A549 treated with RU486 at 1 μM for 4 hours (cell line): ENCODE data around the gene ZFP36. TPM values are rescaled to one million over a fixed set of nuclear protein-coding genes. Genes with fewer than 3 reads are reported as not detected.

ENCODE experiments used
- total RNA-seq: library from RNA; stranded (reverse); fragments of 200-300 nt; extraction: Qiagen RNA extraction; gene quantifications from 5 replicates; pipeline ENCODE4 v1.2.3, GENCODE V29; 2022; ENCODE audit warnings: low read depth

Gene ZFP36
- total RNA-seq, result 57.1 to 99.4 TPM (median 73.3 TPM) in 5 replicates

GRCh38 chr19:39406656-39407409 lies at the start of gene ZFP36:
Gene ZFP36, plus strand, starts transcription at chr19:39406847. Its CDS starts 58 bp downstream, at chr19:39406905.

DNA sequence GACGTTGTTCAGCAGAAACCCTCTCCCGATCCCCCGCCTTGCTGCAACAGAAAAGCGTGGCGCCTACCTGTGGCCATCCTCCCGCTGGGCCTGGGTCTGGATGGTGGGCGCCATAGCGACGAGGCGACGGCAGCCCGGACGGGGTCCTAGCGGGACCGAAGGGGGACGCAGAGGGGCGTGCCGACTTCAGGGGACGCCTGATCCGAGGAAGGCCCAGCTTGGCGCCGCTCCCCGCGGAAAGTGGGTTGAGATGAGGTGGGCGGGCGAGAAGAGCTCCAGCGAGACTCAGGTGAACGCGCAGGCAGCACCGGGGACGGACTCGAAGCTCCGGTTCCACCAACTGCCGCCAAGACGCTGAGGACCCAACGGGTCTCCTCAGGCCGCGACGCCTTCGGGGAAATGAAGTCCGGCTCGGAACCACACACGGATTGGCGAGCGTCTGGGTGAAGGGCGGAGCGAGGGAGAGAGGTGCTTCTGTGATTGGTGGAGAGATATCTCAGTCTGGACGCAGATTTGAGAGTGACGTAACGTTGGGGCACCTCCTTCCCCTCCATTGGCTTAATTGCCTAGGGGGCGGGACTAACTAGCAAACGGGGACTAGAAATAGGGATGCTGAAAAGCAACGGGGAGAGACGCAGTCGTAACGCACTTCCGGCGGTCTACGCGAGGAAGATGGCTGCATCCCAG lies 15.8 kb upstream of the ZFP36 start, which contains the start of the genes MED29 and PAF1:
Gene MED29, plus strand, starts transcription at position 628 of the 687 bp plus-strand sequence. Its CDS starts 45 bp downstream, at position 673.
Gene PAF1, minus strand, starts transcription at position 356 of the 687 bp plus-strand sequence. Its CDS starts 242 bp downstream, at position 114.

DNA sequence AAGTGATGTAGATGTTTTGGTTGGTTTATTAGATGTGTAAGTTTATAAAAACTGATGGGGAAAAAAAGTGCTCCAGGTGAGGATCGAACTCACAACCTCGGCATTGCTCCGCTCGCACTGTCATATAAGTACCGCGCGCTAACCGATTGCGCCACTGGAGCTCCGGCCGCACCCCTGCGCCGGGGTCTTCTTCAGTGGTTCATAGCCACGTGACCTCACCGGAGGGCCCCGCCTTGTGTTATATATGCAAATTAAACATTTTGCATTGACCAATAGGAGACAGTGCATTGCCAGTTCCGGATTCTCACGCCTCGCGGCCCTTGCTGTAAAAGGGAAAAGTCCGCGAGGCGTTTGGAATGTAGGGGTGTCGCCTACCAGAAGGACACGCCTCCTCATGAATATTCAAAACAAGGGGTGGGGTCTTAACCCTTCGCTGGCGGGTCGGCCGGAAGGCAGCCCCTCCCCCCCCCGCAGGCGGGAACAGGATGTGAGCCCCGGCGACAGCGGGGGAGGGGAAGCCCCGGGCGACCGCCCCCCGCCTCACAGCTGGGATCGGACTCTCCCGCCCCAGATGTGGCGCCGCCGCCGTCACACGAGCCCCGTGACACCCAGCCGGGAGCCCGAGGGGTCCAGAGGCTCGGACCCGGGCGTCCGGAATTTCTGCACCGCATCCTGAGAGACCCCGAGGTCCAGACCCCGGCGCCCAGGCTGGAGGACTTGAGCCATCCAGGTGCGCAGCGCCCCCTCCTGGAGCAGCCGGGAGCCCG lies 5.6 kb downstream of the ZFP36 start, which contains the start of gene PLEKHG2:
Gene PLEKHG2, plus strand, starts transcription at position 570 of the 767 bp plus-strand sequence. CDS start 1,418 bp downstream, outside the sequence.

DNA sequence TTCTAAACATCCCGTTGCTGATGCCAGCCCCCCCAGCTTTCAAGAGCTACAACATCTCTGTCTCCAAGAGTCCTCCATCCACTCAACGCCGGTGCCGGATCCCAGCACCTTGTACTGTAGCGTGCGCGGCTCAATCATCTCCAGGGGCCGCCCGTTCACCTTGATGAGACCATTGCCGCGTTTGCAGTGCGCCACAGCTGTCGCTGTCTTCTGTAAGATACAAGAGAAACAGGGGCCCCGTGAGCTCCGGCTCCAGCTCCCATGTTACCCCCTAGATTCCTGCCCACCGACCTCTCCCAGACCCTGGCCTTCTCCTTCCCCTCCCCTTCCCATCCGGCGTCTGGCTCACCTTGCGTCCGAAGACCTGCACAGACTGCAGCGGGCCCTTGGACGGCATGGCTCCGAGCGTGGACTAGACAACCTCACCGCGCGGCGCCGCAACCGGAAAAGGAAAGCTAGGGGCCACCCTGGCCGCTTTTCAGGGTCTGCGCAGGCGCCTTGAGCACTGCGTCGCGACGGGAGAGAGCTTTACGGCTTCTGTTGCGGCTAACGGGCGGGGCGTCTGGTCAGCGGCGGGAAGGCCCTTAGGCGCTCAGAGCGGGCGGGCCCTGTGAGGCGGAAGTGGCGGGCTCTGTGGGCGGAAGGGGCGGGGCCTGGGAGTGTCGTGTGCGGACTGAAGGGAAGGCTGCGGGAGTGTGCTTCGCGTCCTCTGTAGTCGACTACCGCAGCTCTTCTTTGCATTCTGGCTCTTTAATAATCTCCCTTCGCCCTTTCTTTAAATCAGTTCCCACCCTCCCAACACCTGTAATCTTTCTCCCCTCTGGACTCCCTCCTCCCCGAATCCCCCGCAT lies 29.1 kb downstream of the ZFP36 start, which contains the start of gene RPS16:
Gene RPS16, minus strand, starts transcription at position 451 of the 851 bp plus-strand sequence. Its CDS starts 54 bp downstream, at position 397.

GRCh38 chr19:39445196-39446111 lies 38.8 kb downstream of the ZFP36 start, which contains the start of gene SUPT5H:
Gene SUPT5H, plus strand, starts transcription at chr19:39445582. Its CDS starts 309 bp downstream, at chr19:39445891.

Other genes starting within 250 kb of the ZFP36 start
- gene NCCRP1, start 209.9 kb upstream of the ZFP36 start, total RNA-seq, result 1.1 to 1.7 TPM (median 1.5 TPM) in 5 replicates
- not detected in 5 replicates for gene SYCN, start 202.6 kb upstream of the ZFP36 start, total RNA-seq
- gene IFNL3, start 161.8 kb upstream of the ZFP36 start, total RNA-seq, result not detected in 5 replicates
- gene IFNL4, start 158.0 kb upstream of the ZFP36 start, total RNA-seq, result not detected in 5 replicates
- gene IFNL2, start 138.5 kb upstream of the ZFP36 start, total RNA-seq, result not detected in 5 replicates
- 0.23 to 0.28 TPM in 2 of 5 replicates, not detected in the others for gene IFNL1, start 110.4 kb upstream of the ZFP36 start, total RNA-seq
- gene LRFN1, start 86.0 kb upstream of the ZFP36 start, total RNA-seq, result 8.1 to 13.5 TPM (median 12.4 TPM) in 5 replicates
- 0.66 to 0.81 TPM (median 0.67 TPM) in 3 of 5 replicates, not detected in the others for gene GMFG, start 70.8 kb upstream of the ZFP36 start, total RNA-seq
- 108 to 185 TPM (median 171 TPM) in 5 replicates for gene SAMD4B, start 64.4 kb upstream of the ZFP36 start, total RNA-seq
- 67.3 to 78.0 TPM (median 73.7 TPM) in 5 replicates for gene PAF1, start 15.7 kb upstream of the ZFP36 start, total RNA-seq
- gene MED29, start 15.5 kb upstream of the ZFP36 start, total RNA-seq, result 59.2 to 65.9 TPM (median 63.2 TPM) in 5 replicates
- 38.2 to 63.9 TPM (median 46.0 TPM) in 5 replicates for gene PLEKHG2, start 5.8 kb downstream of the ZFP36 start, total RNA-seq
- gene RPS16, start 29.1 kb downstream of the ZFP36 start, total RNA-seq, result 6,019 to 7,343 TPM (median 7,191 TPM) in 5 replicates
- gene SUPT5H, start 38.7 kb downstream of the ZFP36 start, total RNA-seq, result 166 to 195 TPM (median 192 TPM) in 5 replicates
- 173 to 236 TPM (median 217 TPM) in 5 replicates for gene TIMM50, start 74.0 kb downstream of the ZFP36 start, total RNA-seq
- 6.3 to 11.9 TPM (median 11.1 TPM) in 5 replicates for gene DLL3, start 92.1 kb downstream of the ZFP36 start, total RNA-seq
- gene SELENOV, start 108.3 kb downstream of the ZFP36 start, total RNA-seq, result not detected in 5 replicates
- gene EID2B, start 126.0 kb downstream of the ZFP36 start, total RNA-seq, result 8.0 to 10.9 TPM (median 9.2 TPM) in 5 replicates
- gene EID2, start 133.3 kb downstream of the ZFP36 start, total RNA-seq, result 27.0 to 55.8 TPM (median 49.7 TPM) in 5 replicates
- not detected in 5 replicates for gene LGALS13, start 195.7 kb downstream of the ZFP36 start, total RNA-seq
- not detected in 5 replicates for gene LGALS16, start 249.1 kb downstream of the ZFP36 start, total RNA-seq